Gastrocnemius medialis (tissue), 4 donors: ENCODE measurements around the gene MED26.

Source experiments
- POLR2A ChIP-seq, 2 donors: fragments of 450-650 bp; IDR thresholded peaks; one replicate each; pipeline ENCODE4 v1.6.1; 2017; ENCODE audit warnings: antibody characterized with exemption in 2 of 2, mild to moderate bottlenecking in 2 of 2, moderate library complexity in 2 of 2
- TF ChIP-seq, protein P1 (sequence below), 5 experiments: fragments of 450-650 bp in 3 of 5; fragments of 200-600 bp in 2 of 5; sonication (generic) in 2 of 5; IDR thresholded peaks in 4 of 5; conservative IDR thresholded peaks in 1 of 5; 1 replicate in 4 of 5; 2 replicates in 1 of 5; pipeline ENCODE4 v1.5.1; 2016 to 2019; ENCODE audit warnings: antibody characterized with exemption in 5 of 5, mild to moderate bottlenecking in 3 of 5, moderate library complexity in 3 of 5

DNA sequence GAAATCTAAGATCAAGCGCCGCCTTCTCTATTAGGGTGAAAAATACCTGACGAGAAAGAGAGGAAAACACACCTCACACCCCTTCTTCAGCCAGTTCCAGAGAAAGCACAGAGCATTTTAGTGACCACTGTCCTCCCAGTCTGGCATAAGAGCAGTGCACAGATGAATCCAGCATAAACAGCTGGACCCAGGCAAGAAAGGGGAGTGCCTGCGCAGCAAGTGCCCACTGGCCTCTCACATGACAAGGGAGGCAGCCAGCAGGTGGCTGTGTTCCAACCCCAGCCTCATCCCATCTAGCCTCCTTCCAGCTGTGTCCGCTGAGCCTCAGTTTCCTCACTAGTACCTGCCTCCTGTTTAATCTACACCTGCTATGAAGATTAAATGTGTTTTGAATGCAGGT lies 8.0 kb downstream of the MED26 start:
- TF ChIP-seq, protein P1, sequence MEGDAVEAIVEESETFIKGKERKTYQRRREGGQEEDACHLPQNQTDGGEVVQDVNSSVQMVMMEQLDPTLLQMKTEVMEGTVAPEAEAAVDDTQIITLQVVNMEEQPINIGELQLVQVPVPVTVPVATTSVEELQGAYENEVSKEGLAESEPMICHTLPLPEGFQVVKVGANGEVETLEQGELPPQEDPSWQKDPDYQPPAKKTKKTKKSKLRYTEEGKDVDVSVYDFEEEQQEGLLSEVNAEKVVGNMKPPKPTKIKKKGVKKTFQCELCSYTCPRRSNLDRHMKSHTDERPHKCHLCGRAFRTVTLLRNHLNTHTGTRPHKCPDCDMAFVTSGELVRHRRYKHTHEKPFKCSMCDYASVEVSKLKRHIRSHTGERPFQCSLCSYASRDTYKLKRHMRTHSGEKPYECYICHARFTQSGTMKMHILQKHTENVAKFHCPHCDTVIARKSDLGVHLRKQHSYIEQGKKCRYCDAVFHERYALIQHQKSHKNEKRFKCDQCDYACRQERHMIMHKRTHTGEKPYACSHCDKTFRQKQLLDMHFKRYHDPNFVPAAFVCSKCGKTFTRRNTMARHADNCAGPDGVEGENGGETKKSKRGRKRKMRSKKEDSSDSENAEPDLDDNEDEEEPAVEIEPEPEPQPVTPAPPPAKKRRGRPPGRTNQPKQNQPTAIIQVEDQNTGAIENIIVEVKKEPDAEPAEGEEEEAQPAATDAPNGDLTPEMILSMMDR (IDR thresholded peaks at IDR 0.05 in 4 of 5, conservative IDR thresholded peaks at IDR 0.05 in 1 of 5) = no peak
- TF ChIP-seq POLR2A (IDR thresholded peaks at IDR 0.05) = no peak
